NCI-H1092 treated with DMSO at 0.1 percent for 48 hours (cell line): Measurements from ENCODE around the gene TFCP2.

Experiments
- DNase-seq: peaks from one replicate; lab custom pipeline; 2025; lab: John Stamatoyannopoulos, UW

The TFCP2 gene

GRCh38 chr12:51150777-51151176 is 22.2 kb downstream of the TFCP2 start:
- no peak for DNase-seq

DNA sequence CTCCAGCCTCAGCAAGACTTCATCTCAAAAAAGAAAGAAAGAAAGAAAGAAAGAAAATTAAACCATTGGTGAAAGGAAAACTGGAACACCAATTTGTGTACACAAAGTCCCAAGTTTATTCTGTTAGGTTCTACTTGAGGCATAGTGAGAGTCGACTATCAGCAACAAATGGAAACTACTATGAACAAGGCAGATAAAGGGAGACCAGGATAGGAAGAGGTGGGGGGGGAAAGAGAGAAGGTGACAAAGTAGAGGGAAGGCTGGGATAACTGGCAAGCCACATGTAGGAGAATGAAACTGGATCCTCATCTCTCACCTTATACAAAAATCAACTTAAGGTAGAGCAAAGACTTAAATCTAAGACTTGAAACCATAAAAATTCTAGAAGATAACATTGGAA is 25.6 kb downstream of the TFCP2 start:
- no peak for DNase-seq

DNA sequence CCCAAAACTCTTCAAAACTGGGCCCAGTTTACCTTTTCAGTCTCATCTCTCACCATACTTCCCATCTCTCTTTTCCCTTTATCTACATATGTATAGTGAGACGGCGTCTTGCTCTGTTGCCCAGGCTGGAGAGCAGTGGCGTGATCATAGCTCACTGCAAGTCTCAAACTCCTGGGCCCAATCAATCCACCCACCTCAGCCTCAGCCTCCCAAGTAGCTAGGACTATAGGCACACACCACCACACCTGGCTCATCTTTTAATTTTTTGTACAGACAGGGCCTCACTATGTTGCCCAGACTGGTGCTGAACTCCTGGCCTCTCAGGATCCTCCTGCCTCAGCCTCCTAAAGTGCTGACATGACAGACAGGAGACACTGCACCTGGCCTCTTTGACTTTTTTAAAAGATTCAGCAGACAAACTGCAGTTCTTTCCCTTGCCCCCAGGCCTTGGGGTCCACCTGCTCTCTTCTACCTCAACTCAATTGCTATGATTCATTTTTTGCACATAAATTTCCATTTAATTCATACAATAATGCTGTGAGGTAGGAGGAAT is 33.6 kb downstream of the TFCP2 start:
- no peak for DNase-seq

- no peak for DNase-seq
Measured at GRCh38 chr12:51132693-51133092, 40.2 kb downstream of the TFCP2 start.

DNA sequence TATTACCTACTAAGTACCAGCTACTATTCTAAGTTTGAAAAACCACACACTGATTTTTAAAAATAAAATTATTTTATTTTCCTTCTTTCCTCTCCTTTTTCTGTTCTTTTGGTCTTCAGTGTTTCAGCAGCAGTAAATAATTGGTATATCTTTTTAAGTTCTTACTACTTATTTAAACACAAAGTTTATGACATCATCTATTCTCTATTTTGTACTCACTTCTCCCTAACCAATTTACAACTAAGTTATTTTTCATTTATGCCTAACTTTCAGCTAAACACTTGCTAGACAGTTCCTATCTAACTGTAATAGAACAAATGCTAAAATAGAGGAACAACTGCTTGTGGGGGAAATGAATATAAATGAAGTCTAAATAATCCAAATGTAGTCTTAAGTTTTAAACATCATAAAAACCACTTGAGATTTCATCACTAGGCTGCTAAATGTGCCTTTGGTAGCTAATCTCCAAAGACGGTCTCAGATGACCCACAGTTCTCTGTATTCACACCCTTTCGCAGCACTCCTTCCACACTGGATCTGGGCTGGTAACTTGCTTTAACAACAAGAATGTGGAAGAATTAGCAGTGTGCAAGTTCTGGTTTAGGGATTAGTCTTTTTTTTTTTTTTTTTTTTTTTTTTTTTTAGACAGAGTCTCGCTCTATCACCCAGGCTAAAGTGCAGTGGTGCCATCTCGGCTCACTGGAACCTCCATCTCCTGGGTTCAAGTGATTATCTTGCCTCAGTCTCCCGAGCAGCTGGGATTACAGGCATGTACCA is 41.0 kb downstream of the TFCP2 start:
- no peak for DNase-seq

DNA sequence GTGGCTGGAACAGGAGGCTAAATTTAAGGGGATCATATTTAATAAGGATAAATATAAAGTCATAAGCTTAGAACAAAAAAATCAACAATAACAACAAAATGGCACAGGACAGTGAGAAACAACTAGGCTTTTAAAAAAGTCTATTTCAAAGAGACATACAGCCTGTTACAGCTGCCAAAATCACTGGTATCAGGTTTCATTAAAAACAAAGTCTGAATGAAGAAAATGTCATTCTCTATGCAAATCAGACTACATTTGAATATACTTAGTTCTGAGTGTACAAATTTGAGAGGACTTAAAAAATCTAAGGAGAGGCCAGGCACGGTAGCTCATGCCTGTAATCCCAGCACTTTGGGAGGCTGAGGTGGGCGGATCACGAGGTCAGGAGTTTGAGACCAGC is 44.0 kb downstream of the TFCP2 start:
- no peak for DNase-seq

- DNase-seq, result no peak
Measured at GRCh38 chr12:51127050-51127729, 45.7 kb downstream of the TFCP2 start.

DNA sequence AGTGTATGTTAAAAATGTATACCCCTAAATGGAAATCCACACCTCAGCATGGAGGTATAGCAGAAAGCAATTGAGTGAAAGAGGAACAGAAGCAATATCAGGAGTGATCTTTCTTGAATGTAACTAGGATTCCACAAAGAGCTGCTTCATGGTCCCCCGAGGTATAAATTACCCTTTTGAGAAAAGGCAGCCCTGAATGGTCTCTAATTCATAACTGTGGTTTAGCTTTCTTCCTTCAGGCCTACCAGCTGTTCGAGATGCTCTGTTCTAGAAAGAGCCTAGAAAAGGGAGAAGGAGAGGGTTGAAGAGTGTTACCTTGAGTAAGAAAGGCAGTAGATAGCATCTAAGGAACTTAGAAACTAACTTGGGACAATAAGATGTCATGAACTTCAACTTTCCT is 46.6 kb downstream of the TFCP2 start:
- DNase-seq, result no peak

DNA sequence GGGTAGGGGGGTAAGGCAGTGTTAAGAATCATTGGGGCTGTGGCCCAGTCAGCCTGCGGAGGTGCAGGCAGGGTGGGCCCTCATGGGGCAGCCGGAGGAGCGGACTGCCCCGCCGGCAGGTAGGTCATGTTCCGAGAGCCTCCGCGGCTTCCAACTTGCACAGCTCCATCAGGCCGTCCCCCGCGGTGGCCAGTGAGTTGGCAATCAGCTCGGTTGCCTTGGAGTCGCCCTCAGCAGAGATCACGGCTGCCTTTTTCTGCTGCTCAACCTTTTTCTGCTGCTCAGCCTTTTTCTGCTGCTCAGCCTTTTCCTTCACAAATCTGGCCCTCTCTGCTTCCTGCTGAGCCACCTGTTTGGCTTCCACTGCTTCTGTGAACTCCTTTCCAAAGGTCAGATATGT is 48.4 kb downstream of the TFCP2 start:
- no peak for DNase-seq

- no peak for DNase-seq
Measured at GRCh38 chr12:51122844-51123243, 50.1 kb downstream of the TFCP2 start.

DNA sequence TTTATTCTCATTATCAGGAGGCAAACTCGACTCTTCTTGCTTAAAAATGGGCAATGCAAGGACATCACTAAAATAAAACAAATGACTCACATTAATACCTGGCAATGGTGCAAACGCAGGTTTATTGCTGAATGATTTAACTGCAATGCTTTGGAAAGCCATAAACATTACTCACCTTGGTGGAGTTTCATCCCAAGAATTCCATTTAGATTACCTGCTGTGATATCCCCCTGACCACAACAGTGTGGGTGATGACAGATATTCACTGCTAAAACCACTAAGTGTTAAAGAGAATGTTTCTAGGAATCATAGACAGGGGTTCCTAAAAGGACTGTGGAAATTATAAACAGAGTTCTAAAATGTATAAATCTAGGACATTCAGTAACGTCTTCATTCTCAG is 54.2 kb downstream of the TFCP2 start:
- DNase-seq, result no peak

- DNase-seq, result no peak
Measured at GRCh38 chr12:51115533-51115932, 57.4 kb downstream of the TFCP2 start.

- DNase-seq, result no peak
Measured at GRCh38 chr12:51108136-51108535, 64.8 kb downstream of the TFCP2 start.

DNA sequence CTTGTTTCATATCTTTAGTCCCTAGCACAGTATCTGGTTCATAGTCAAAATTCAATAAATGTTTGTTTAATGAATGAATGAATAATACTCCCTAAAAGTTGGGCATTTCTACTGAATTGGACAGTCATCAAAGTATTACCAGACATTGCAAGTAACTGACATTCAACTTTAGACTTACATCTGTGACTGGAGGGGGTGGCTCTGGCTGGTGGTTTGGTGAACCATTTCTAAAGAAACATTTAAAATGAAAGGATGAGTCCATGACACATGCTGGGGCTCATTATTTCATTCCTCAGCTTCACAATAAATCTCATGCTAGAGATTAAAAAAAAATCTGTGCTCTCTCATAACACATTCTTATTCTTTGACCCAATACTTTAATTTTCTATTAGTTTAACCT is 69.0 kb downstream of the TFCP2 start:
- DNase-seq, result no peak

DNA sequence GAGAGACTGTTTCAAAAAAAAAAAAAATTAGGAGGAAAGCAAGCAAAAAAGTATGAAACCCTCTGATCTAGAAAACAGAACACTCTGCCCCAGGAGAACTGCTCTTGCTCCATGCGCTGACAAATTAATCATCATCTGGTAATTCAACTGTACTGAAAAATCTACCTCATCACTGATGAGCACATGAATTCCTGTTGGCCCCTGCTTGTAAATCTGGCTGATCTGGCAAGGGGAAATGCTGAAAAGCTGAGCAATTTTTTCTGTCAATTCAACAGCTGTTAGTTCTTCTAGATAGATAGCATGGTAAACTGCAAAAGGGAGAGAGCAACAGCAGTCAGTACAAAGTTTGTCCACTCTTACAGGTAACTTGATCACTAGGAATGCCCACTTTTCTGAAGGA is 74.3 kb downstream of the TFCP2 start:
- DNase-seq, result no peak

DNA sequence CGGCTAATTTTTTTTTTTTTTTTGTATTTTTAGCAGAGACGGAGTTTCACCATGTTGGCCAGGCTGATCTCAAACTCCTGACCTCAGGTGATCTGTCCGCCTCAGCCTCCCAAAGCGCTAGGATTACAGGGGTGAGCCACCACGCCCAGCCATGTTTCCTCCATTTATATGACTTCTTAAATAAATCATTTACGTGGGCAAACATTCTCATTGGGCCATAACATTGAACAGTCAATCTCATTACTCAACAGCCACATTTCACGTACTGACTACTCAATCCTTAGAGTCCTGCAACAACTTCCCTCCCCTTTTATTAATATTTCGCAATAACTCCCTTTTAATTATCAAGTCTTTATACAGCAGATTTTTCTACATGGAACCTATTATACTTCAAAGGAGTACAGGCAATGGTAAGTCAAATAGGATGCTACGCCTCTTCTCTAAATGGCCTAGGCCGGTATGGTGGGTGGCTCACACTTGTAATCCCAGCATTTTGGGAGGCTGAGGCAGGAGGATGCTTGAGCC is 82.2 kb downstream of the TFCP2 start:
- no peak for DNase-seq

GRCh38 chr12:51087818-51088217 is 85.1 kb downstream of the TFCP2 start:
- no peak for DNase-seq

DNA sequence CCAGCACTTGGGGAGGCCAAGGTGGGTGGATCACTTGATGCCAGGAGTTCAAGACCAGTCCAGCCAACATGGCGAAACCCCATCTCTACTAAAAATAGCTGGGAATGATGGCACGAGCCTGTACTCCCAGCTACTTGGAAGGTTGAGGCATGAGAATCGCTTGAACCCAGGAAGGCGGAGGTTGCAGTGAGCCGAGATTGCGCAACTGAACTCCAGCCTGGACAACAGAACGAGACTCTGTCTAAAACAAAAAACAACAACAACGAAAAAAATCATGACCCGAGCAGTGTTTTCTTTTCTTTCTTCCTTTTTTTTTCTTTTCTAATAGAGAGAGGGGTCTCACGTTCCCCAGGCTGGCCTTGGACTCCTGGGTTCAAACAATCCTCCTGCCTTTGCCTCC is 86.0 kb downstream of the TFCP2 start:
- no peak for DNase-seq

DNA sequence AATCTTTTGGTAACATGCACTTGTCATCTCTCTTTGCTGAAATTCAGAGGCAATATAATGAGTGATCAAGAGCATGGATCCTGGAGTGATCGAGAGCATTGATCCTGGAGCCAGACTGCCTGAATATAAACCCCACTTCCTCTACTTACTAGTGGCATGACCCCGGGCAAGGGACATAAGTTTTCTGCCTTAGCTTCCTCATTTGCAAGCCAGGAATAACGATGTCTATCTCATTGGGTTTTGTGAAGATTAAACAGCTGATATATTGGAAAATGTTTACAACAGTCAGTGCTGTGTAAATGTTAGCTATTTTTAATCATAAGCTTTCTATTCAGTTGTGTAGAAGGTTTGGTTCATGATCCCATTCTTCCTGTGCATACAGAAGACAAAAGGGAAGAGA is 87.2 kb downstream of the TFCP2 start:
- no peak for DNase-seq

DNA sequence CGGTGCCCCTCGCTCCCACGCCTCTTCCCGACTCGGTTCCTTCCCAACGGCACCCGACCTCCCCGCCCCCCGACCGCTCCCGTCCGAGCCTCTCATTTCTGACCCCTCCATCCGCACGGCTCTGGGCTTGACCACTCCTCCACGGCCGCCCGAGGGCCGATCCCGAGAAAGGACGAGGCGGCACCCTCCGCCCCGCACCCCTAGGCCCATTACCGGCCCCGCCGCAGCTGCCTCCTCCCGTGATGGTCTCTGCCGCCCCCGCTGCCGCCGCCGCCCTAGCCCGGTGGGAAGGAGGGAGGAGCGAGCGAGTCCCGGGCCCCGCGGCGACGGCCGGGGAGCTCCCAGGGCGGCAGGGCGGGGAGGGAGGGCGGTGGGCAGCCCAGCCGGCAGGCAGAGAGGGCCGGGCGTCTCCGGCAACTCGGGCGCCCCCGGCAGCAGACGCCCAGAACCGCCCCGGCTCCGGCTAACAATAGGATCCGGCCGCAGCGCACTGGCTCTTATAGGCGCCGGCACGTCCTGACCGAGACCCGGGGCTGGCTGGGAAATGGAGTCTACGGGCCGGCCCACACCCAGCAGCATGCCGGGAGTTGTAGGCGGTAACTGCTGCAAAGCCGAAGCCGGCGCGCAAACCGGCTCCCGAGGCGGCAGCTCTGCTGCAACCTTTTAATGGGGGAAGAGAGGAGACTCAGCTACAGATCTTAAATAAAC is 89.7 kb downstream of the TFCP2 start, which contains the start of gene CSRNP2:
Gene CSRNP2 (minus strand): TSS at position 471 of the 708 bp plus-strand sequence. CDS start 7,035 bp downstream, outside the sequence.
- DNase-seq, result peak; percentile 90

- peak; percentile 21 for DNase-seq
Measured at GRCh38 chr12:51082561-51083125, 90.3 kb downstream of the TFCP2 start.

- no peak for DNase-seq
Measured at GRCh38 chr12:51081421-51081820, 91.5 kb downstream of the TFCP2 start.
